CD14-positive monocyte (primary cell): ENCODE measurements around the gene TRPC4AP. TPM values are rescaled to one million over a fixed set of nuclear protein-coding genes. Genes with fewer than 3 reads are reported as not detected.
A peak's percentile ranks its signal among the peaks of the same experiment; 100 is the strongest.

Experiments used
- DNase-seq, 3 donors: peaks; one replicate each; pipeline ENCODE4 v3.0.0-alpha.2; 2011 to 2022
- H2AFZ ChIP-seq: 2 replicates; pipeline ENCODE4 v1.6.0; 2012; ENCODE audit warnings: mild to moderate bottlenecking, low read depth, low read length, inconsistent platforms; ENCODE audit not compliant: insufficient read depth, poor library complexity, severe bottlenecking
- H3K27ac ChIP-seq, 2 donors: 1 replicate in 1 of 2; 2 replicates in 1 of 2; pipeline ENCODE4 v1.5.1; 2012 to 2013; ENCODE audit warnings: low read length in 2 of 2, control low read depth in 1 of 2, inconsistent platforms in 1 of 2, low read depth in 1 of 2, mild to moderate bottlenecking in 1 of 2
- H3K27me3 ChIP-seq, 2 donors: one replicate each; pipeline versions ENCODE4 v1.6.0 to v1.6.1; 2011 to 2013; ENCODE audit warnings: low read length in 2 of 2; ENCODE audit not compliant: control insufficient read depth in 2 of 2, insufficient read depth in 2 of 2
- H3K36me3 ChIP-seq, 2 donors: replicated peaks in 1 of 2; 1 replicate in 1 of 2; 2 replicates in 1 of 2; pipeline versions ENCODE4 v1.5.1 to v1.6.1; 2012 to 2013; ENCODE audit warnings: low read length in 2 of 2, control low read depth in 1 of 2, inconsistent platforms in 1 of 2, mild to moderate bottlenecking in 1 of 2; ENCODE audit not compliant: insufficient read depth in 2 of 2, control insufficient read depth in 1 of 2
- H3K4me1 ChIP-seq, 2 donors: 1 replicate in 1 of 2; 2 replicates in 1 of 2; pipeline versions ENCODE4 v1.5.1 to v1.6.1; 2012 to 2013; ENCODE audit warnings: low read length in 2 of 2, control low read depth in 1 of 2, inconsistent platforms in 1 of 2, mild to moderate bottlenecking in 1 of 2, moderate library complexity in 1 of 2; ENCODE audit not compliant: insufficient read depth in 2 of 2, control insufficient read depth in 1 of 2
- H3K4me2 ChIP-seq: replicated peaks from 2 replicates; pipeline ENCODE3; 2012; ENCODE audit warnings: low read length, moderate library complexity, mild to moderate bottlenecking; ENCODE audit not compliant: poor library complexity, severe bottlenecking; ENCODE audit errors: extremely low read depth
- H3K4me3 ChIP-seq, 3 experiments: fragments of 200-600 bp in 1 of 3; sonication (generic) in 1 of 3; replicated peaks in 1 of 3; 1 replicate in 2 of 3; 2 replicates in 1 of 3; pipeline ENCODE4 v1.5.1; 2011 to 2013; ENCODE audit warnings: low read length in 3 of 3, mild to moderate bottlenecking in 3 of 3, control low read depth in 2 of 3, low read depth in 2 of 3, inconsistent platforms in 1 of 3, moderate library complexity in 1 of 3
- H3K79me2 ChIP-seq: 2 replicates; pipeline ENCODE4 v1.6.0; 2012; ENCODE audit warnings: mild to moderate bottlenecking, control low read depth, inconsistent platforms, low read length, moderate library complexity; ENCODE audit not compliant: insufficient read depth
- H3K9ac ChIP-seq: 2 replicates; pipeline ENCODE4 v1.6.0; 2017; ENCODE audit warnings: low read length, mild to moderate bottlenecking; ENCODE audit not compliant: insufficient read depth, poor library complexity, severe bottlenecking
- H3K9me3 ChIP-seq, 2 donors: replicated peaks in 1 of 2; 1 replicate in 1 of 2; 2 replicates in 1 of 2; pipeline versions ENCODE4 v1.5.1 to v1.6.1; 2012 to 2013; ENCODE audit warnings: low read length in 2 of 2, control low read depth in 1 of 2; ENCODE audit not compliant: control insufficient read depth in 1 of 2, insufficient read depth in 1 of 2
- H4K20me1 ChIP-seq: 2 replicates; pipeline ENCODE4 v1.6.0; 2012; ENCODE audit warnings: mild to moderate bottlenecking, low read length, control low read depth, moderate library complexity; ENCODE audit not compliant: insufficient read depth
- H3K27ac Mint-ChIP-seq, 7 donors: one replicate each; pipeline ENCODE4 v1.8.0; 2020; ENCODE audit warnings: mild to moderate bottlenecking in 7 of 7, mixed read lengths in 7 of 7, moderate library complexity in 6 of 7, inconsistent platforms in 2 of 7
- H3K27me3 Mint-ChIP-seq, 3 donors: one replicate each; pipeline ENCODE4 v1.8.0; 2021 to 2022; ENCODE audit warnings: low read depth in 3 of 3, mild to moderate bottlenecking in 3 of 3, mixed read lengths in 3 of 3, moderate library complexity in 3 of 3, inconsistent platforms in 1 of 3
- H3K36me3 Mint-ChIP-seq, 2 donors: one replicate each; pipeline ENCODE4 v1.8.0; 2020; ENCODE audit warnings: mixed read lengths in 2 of 2, inconsistent platforms in 1 of 2, mild to moderate bottlenecking in 1 of 2
- H3K4me1 Mint-ChIP-seq: one replicate; pipeline ENCODE4 v1.8.0; 2020; ENCODE audit warnings: mild to moderate bottlenecking, mixed read lengths
- H3K4me3 Mint-ChIP-seq, 2 donors: one replicate each; pipeline ENCODE4 v1.8.0; 2020; ENCODE audit warnings: mild to moderate bottlenecking in 2 of 2, mixed read lengths in 2 of 2, moderate library complexity in 1 of 2
- H3K9me3 Mint-ChIP-seq, 7 donors: one replicate each; pipeline ENCODE4 v1.8.0; 2020 to 2022; ENCODE audit warnings: mixed read lengths in 7 of 7, mild to moderate bottlenecking in 6 of 7, moderate library complexity in 6 of 7, inconsistent platforms in 2 of 7
- WGBS: methylation state at CpG from one replicate; pipeline ENCODE4 v1.1.5; 2013; ENCODE audit warnings: missing lambda C conversion rate; ENCODE audit not compliant: insufficient coverage; 5-methylcytosine and 5-hydroxymethylcytosine counted together
- intact Hi-C, 2 donors: fragments of 100-400 bp; cut with micrococcal nuclease; formaldehyde crosslinking; loops; one replicate each; pipeline versions ENCODE4 v1.15.0 to v1.15.1; 2023
- polyA plus RNA-seq, 3 donors: library from polyadenylated mRNA; depleted of rRNA in 1 of 3; unstranded in 2 of 3; stranded (reverse) in 1 of 3; fragments of 300-500 nt in 2 of 3; fragments of >200 nt in 1 of 3; fragmentation: Illumina TruSeq in 2 of 3; gene quantifications; 1 replicate in 2 of 3; 2 replicates in 1 of 3; pipeline ENCODE4 v1.2.3, GENCODE V29; 2012 to 2021
- TF ChIP-seq, protein P1 (sequence below): fragments of 200-600 bp; IDR thresholded peaks from one replicate; pipeline ENCODE4 v1.8.0; 2022; ENCODE audit warnings: antibody characterized with exemption, mild to moderate bottlenecking

Gene TRPC4AP
- polyA plus RNA-seq, 3 donors: 80.8 to 98.4 (median 88.6) TPM

- no peaks in the 10 kb centered on the region for H3K27me3 ChIP-seq
- whole genome bisulfite sequencing: 91% methylated on average over 9 of the region's 10 CpGs
- intact Hi-C loops: no loop called here
- H3K4me1 ChIP-seq: no peaks in the 10 kb centered on the region
- H3K9ac ChIP-seq: no peak overlapping the region
- H3K36me3 ChIP-seq: peaks cover 90 to 98% of the 10 kb centered on the region in 2 donors
- H3K27ac ChIP-seq: no peak overlapping the region
- no peaks in the 10 kb centered on the region for H3K4me1 Mint-ChIP-seq
- no peak for DNase-seq
- peaks cover 30% of the 10 kb centered on the region for H4K20me1 ChIP-seq
- TF ChIP-seq, protein P1, sequence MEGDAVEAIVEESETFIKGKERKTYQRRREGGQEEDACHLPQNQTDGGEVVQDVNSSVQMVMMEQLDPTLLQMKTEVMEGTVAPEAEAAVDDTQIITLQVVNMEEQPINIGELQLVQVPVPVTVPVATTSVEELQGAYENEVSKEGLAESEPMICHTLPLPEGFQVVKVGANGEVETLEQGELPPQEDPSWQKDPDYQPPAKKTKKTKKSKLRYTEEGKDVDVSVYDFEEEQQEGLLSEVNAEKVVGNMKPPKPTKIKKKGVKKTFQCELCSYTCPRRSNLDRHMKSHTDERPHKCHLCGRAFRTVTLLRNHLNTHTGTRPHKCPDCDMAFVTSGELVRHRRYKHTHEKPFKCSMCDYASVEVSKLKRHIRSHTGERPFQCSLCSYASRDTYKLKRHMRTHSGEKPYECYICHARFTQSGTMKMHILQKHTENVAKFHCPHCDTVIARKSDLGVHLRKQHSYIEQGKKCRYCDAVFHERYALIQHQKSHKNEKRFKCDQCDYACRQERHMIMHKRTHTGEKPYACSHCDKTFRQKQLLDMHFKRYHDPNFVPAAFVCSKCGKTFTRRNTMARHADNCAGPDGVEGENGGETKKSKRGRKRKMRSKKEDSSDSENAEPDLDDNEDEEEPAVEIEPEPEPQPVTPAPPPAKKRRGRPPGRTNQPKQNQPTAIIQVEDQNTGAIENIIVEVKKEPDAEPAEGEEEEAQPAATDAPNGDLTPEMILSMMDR: no peak
- H3K27ac Mint-ChIP-seq: peak overlapping the region in 1 of 7 donors; percentile 23
- peaks cover 87 to 97% of the 10 kb centered on the region in 2 donors for H3K36me3 Mint-ChIP-seq
- H3K4me2 ChIP-seq: no peak overlapping the region
- H3K4me3 Mint-ChIP-seq: no peak overlapping the region
- H3K9me3 ChIP-seq: no peaks in the 10 kb centered on the region
- H3K4me3 ChIP-seq: no peak overlapping the region
- no peaks in the 10 kb centered on the region for H3K79me2 ChIP-seq
- H3K9me3 Mint-ChIP-seq: peaks cover 0 to 2% (median 0%) of the 10 kb centered on the region in 7 donors
- no peak overlapping the region for H2AFZ ChIP-seq
- H3K27me3 Mint-ChIP-seq: peaks cover 0 to 5% (median 0%) of the 10 kb centered on the region in 3 donors
Measured at GRCh38 chr20:34999782-35000181, 92.8 kb downstream of the TRPC4AP start.

DNA sequence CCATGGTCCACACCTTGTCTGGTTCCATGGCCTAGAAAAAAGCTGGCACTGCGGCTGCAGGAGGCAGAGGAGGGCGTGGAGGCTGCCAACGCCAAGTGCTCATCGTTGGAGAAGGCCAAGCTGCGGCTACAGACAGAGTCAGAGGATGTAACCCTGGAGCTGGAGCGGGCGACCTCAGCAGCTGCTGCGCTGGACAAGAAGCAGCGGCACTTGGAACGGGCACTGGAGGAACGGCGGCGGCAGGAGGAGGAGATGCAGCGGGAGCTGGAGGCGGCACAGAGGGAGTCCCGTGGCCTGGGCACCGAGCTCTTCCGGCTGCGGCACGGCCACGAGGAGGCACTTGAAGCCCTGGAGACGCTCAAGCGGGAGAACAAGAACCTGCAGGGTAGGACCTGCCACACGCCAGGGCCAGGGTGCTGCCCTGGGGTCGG lies 93.6 kb downstream of the TRPC4AP start:
- Histone ChIP-seq H3K9ac (no peak overlapping the region), H3K4me2 (no peak overlapping the region), H3K27me3 (no peaks in the 10 kb centered on the region), H3K36me3 (peaks cover 86 to 98% of the 10 kb centered on the region in 2 donors), H2AFZ (no peak overlapping the region), H3K4me3 (no peak overlapping the region), H3K4me1 (no peaks in the 10 kb centered on the region), H4K20me1 (peaks cover 24% of the 10 kb centered on the region), H3K9me3 (no peaks in the 10 kb centered on the region), H3K79me2 (no peaks in the 10 kb centered on the region), H3K27ac (no peak overlapping the region)
- TF ChIP-seq, protein P1: no peak
- peaks cover 86 to 96% of the 10 kb centered on the region in 2 donors for H3K36me3 Mint-ChIP-seq
- no peak overlapping the region for H3K4me3 Mint-ChIP-seq
- no peaks in the 10 kb centered on the region for H3K4me1 Mint-ChIP-seq
- H3K27ac Mint-ChIP-seq: peak overlapping the region in 1 of 7 donors; percentile 79
- H3K9me3 Mint-ChIP-seq: peaks cover 0 to 2% (median 0%) of the 10 kb centered on the region in 7 donors
- DNase-seq: no peak
- peaks cover 0 to 5% (median 0%) of the 10 kb centered on the region in 3 donors for H3K27me3 Mint-ChIP-seq
- intact Hi-C loops: no loop called here
- WGBS: 97% methylated on average over 25 of the region's 25 CpGs
